CD4-positive, alpha-beta T cell treated with Interleukin-15 for 4 hours (primary cell): ENCODE data around the gene NUB1.

Source experiments
- DNase-seq: peaks from one replicate; pipeline ENCODE4 v3.0.0-alpha.2; 2020; ENCODE audit warnings: low spot score

The NUB1 gene

GRCh38 chr7:151425670-151426440 is 84.2 kb downstream of the NUB1 start:
- DNase-seq: no peak

- DNase-seq: no peak
Observed at GRCh38 chr7:151426441-151426903, 84.9 kb downstream of the NUB1 start.

GRCh38 chr7:151426904-151427704 is 85.5 kb downstream of the NUB1 start:
- DNase-seq: no peak

- no peak for DNase-seq
Observed at GRCh38 chr7:151427705-151428377, 86.2 kb downstream of the NUB1 start.
